Right lobe of liver (tissue), 5 donors: ENCODE data around the gene OS9. TPM values are rescaled to one million over a fixed set of nuclear protein-coding genes. Genes with fewer than 3 reads are reported as not detected.

ENCODE experiments used
- microRNA-seq, 2 donors: library from miRNA; unstranded; fragments of <30 nt; microRNA quantifications; one replicate each; pipeline ENCODE4, GENCODE V29; 2019 to 2020
- total RNA-seq, 6 experiments: library from RNA; depleted of rRNA in 2 of 6; stranded (reverse); fragments of >200 nt in 2 of 6; fragmentation: NEBNext Ultra II Directional in 3 of 6; extraction: Animal tissue kit (Norgen Biotek cat#: 25700) in 3 of 6; gene quantifications; one replicate each; pipeline versions ENCODE4 v1.1.0 to v1.2.4, GENCODE V29; 2016 to 2023
- donor health status: DM: no; HTN: no; CAD: no.
- donor health status: DM: no; HTN: no; CAD: no.
- donor health status: DM: no; HTN: yes; CAD: no.
- donor health status: DM: no; HTN: yes; CAD: no.

OS9 gene
- total RNA-seq, 6 experiments from 2014 or later, result 179 to 245 (median 210) TPM

Small RNAs within 50 kb of the gene (microRNA-seq; reads per million reads assigned to microRNA genes)
- 0 reads per million in 2 donors for gene MIR6759

Other genes with a start within 250 kb of the OS9 start
- gene INHBE, start 238.8 kb upstream of the OS9 start, total RNA-seq, result 100 to 1,000 TPM in 4 of 6 experiments, 10 to 100 TPM in 2; 17.4 to 302 (median 150) TPM
- gene GLI1, start 234.3 kb upstream of the OS9 start, total RNA-seq, result under 1 TPM; 0.16 to 0.74 (median 0.55) TPM
- gene ARHGAP9, start 214.3 kb upstream of the OS9 start, total RNA-seq, result 10 to 100 TPM in 1 of 6 experiments, 1 to 10 TPM in 5; 3.5 to 11.0 (median 6.8) TPM
- 10 to 100 TPM; 53.4 to 66.6 (median 60.4) TPM for gene MARS1, start 206.1 kb upstream of the OS9 start, total RNA-seq
- gene DDIT3, start 173.6 kb upstream of the OS9 start, total RNA-seq, result 10 to 100 TPM; 11.3 to 26.7 (median 18.7) TPM
- 10 to 100 TPM in 5 of 6 experiments, 1 to 10 TPM in 1; 7.4 to 61.1 (median 39.3) TPM for gene MBD6, start 171.3 kb upstream of the OS9 start, total RNA-seq
- gene DCTN2, start 146.9 kb upstream of the OS9 start, total RNA-seq, result 10 to 100 TPM; 28.4 to 80.0 (median 36.0) TPM
- under 1 TPM in 1 of 6 experiments, not detected in 5; 0.02 TPM for gene KIF5A, start 144.1 kb upstream of the OS9 start, total RNA-seq
- 10 to 100 TPM; 11.3 to 27.6 (median 12.8) TPM for gene PIP4K2C, start 102.9 kb upstream of the OS9 start, total RNA-seq
- gene DTX3, start 89.3 kb upstream of the OS9 start, total RNA-seq, result 1 to 10 TPM in 5 of 6 experiments, under 1 TPM in 1; 0.86 to 2.7 (median 1.9) TPM
- gene ARHGEF25, start 82.7 kb upstream of the OS9 start, total RNA-seq, result 1 to 10 TPM in 5 of 6 experiments, under 1 TPM in 1; 0.92 to 2.0 (median 1.3) TPM
- 1 to 10 TPM in 3 of 6 experiments, under 1 TPM in 3; 0.44 to 3.6 (median 0.78) TPM for gene B4GALNT1, start 60.9 kb upstream of the OS9 start, total RNA-seq
- gene AGAP2, start 44.6 kb downstream of the OS9 start, total RNA-seq, result under 1 TPM; 0.26 to 0.87 (median 0.57) TPM
- gene TSPAN31, start 50.9 kb downstream of the OS9 start, total RNA-seq, result 10 to 100 TPM; 15.1 to 34.4 (median 20.6) TPM
- gene CDK4, start 58.2 kb downstream of the OS9 start, total RNA-seq, result 10 to 100 TPM; 23.3 to 47.3 (median 31.8) TPM
- gene MARCHF9, start 61.0 kb downstream of the OS9 start, total RNA-seq, result 1 to 10 TPM; 2.1 to 3.9 (median 3.3) TPM
- gene CYP27B1, start 72.9 kb downstream of the OS9 start, total RNA-seq, result 1 to 10 TPM in 3 of 6 experiments, under 1 TPM in 3; 0.25 to 1.4 (median 0.81) TPM
- gene METTL1, start 78.0 kb downstream of the OS9 start, total RNA-seq, result 10 to 100 TPM in 5 of 6 experiments, 1 to 10 TPM in 1; 9.7 to 13.6 (median 10.3) TPM
- 1 to 10 TPM; 3.2 to 5.5 (median 3.7) TPM for gene EEF1AKMT3, start 78.5 kb downstream of the OS9 start, total RNA-seq
- 10 to 100 TPM; 25.6 to 40.2 (median 30.9) TPM for gene TSFM, start 88.7 kb downstream of the OS9 start, total RNA-seq
- 1 to 10 TPM; 1.5 to 6.3 (median 5.0) TPM for gene AVIL, start 124.6 kb downstream of the OS9 start, total RNA-seq
- 10 to 100 TPM; 39.3 to 84.2 (median 64.7) TPM for gene CTDSP2, start 152.6 kb downstream of the OS9 start, total RNA-seq
- 1 to 10 TPM; 2.2 to 7.9 (median 3.5) TPM for gene ATP23, start 247.4 kb downstream of the OS9 start, total RNA-seq